HepG2 (cell line): Measurements from ENCODE around the gene SLC7A10. TPM values are rescaled to one million over a fixed set of nuclear protein-coding genes. Genes with fewer than 3 reads are reported as not detected.
"Not testable (repeated sequence)": the region's sequence is repeated elsewhere in the genome, so short reads cannot be mapped to it uniquely, and the experiment has no call there.

Source experiments
- ATAC-seq: fragments of 200-7000 bp; cut with Tn5 transposase; 3 replicates; pipeline ENCODE4 v1.9.1; 2020; ENCODE audit warnings: mild to moderate bottlenecking, moderate library complexity
- BruUV-seq: library from RNA; stranded (reverse); fragments of 400-500 nt; replicated peaks from 2 replicates; lab custom pipeline; 2021; lab: Mats Ljungman, UMichigan
- CTCF ChIA-PET: fragments of 300-600 bp; formaldehyde crosslinking; extraction: SDS; loops from one replicate; lab custom pipeline; 2021; ENCODE audit warnings: low total read pairs, inconsistent platforms, low intra/inter-chr PET ratio; lab: Yijun Ruan, JAX
- POLR2A ChIA-PET: fragments of 350-600 bp; sonication (Branson Sonifier 250); formaldehyde crosslinking; loops from one replicate; lab custom pipeline; 2020; ENCODE audit warnings: antibody characterized with exemption, inconsistent platforms; lab: Yijun Ruan, JAX
- DNase-seq: peaks from one replicate; pipeline ENCODE4 v3.0.0-alpha.2; 2015; ENCODE audit warnings: low spot score
- FAIRE-seq: peaks from 3 replicates; lab custom pipeline; 2011; peaks lifted over from hg19 to GRCh38; lab: Jason Lieb, UNC
- H2AFZ ChIP-seq: one replicate; pipeline ENCODE4 v1.6.1; 2011; ENCODE audit warnings: low read length, inconsistent platforms
- H3K27ac ChIP-seq: fragments of 300-600 bp; 3 replicates; pipeline ENCODE4 v1.8.0; 2011; ENCODE audit warnings: mixed run types, mild to moderate bottlenecking, mixed read lengths, low read length, inconsistent platforms; ENCODE audit not compliant: insufficient read depth; ENCODE audit errors: extremely low read length
- H3K27me3 ChIP-seq, 2 experiments: fragments of 200-600 bp in 1 of 2; 2 replicates in 1 of 2; 3 replicates in 1 of 2; pipeline versions ENCODE4 v1.6.0 to v1.8.0; 2011; ENCODE audit warnings: low read length in 2 of 2, mild to moderate bottlenecking in 2 of 2, moderate library complexity in 2 of 2, inconsistent platforms in 1 of 2; ENCODE audit not compliant: insufficient read depth in 2 of 2, control insufficient read depth in 1 of 2
- H3K36me3 ChIP-seq, 2 experiments: fragments of 200-600 bp in 1 of 2; replicated peaks in 1 of 2; 2 replicates in 1 of 2; 3 replicates in 1 of 2; pipeline versions ENCODE4 v1.5.1 to v1.8.0; 2011; ENCODE audit warnings: low read length in 2 of 2, inconsistent platforms in 1 of 2; ENCODE audit not compliant: insufficient read depth in 2 of 2, control insufficient read depth in 1 of 2
- H3K4me1 ChIP-seq: 2 replicates; pipeline ENCODE4 v1.5.1; 2012; ENCODE audit warnings: low read length, inconsistent platforms; ENCODE audit not compliant: insufficient read depth
- H3K4me2 ChIP-seq: 2 replicates; pipeline ENCODE4 v1.6.0; 2011; ENCODE audit warnings: low read depth, low read length, inconsistent platforms
- H3K4me3 ChIP-seq, 3 experiments: fragments of 200-600 bp in 1 of 3; sonication (generic), shearing (Covaris generic) in 1 of 3; replicated peaks in 1 of 3; 2 replicates each; pipeline ENCODE4 v1.5.1; 2011 to 2016; ENCODE audit warnings: low read length in 3 of 3, inconsistent platforms in 2 of 3, low read depth in 2 of 3, mild to moderate bottlenecking in 2 of 3, control low read depth in 1 of 3, mixed read lengths in 1 of 3; ENCODE audit not compliant: insufficient read depth in 1 of 3
- H3K79me2 ChIP-seq: one replicate; pipeline ENCODE4 v1.6.1; 2011; ENCODE audit warnings: low read length, inconsistent platforms; ENCODE audit not compliant: insufficient read depth
- H3K9ac ChIP-seq: 2 replicates; pipeline ENCODE4 v1.6.0; 2011; ENCODE audit warnings: mild to moderate bottlenecking, low read depth, low read length, inconsistent platforms; ENCODE audit not compliant: insufficient read depth
- H3K9me3 ChIP-seq: 2 replicates; pipeline ENCODE4 v1.5.1; 2012; ENCODE audit warnings: mild to moderate bottlenecking, low read length
- H4K20me1 ChIP-seq: 2 replicates; pipeline ENCODE4 v1.6.0; 2011; ENCODE audit warnings: inconsistent platforms, mild to moderate bottlenecking, low read length, moderate library complexity; ENCODE audit not compliant: insufficient read depth
- CEBPB ChIP-seq: IDR thresholded peaks from 2 replicates; pipeline ENCODE4 v1.6.1; 2011; ENCODE audit warnings: low read depth, low read length, improper control_type of control experiment, borderline replicate concordance
- PLRG1 ChIP-seq: fragments of 450-650 bp; conservative IDR thresholded peaks from 2 replicates; pipeline ENCODE4 v1.6.1; 2016
- SALL2 ChIP-seq: sonication (generic); formaldehyde crosslinking; IDR thresholded peaks from 2 replicates; pipeline ENCODE4 v1.8.1; 2023; ENCODE audit warnings: mild to moderate bottlenecking, missing genetic modification reagents, inconsistent platforms
- ZNF850 ChIP-seq: sonication (generic); formaldehyde crosslinking; conservative IDR thresholded peaks from 2 replicates; pipeline ENCODE4 v1.9.0; 2021; ENCODE audit warnings: mild to moderate bottlenecking, missing genetic modification reagents
- ZSCAN21 ChIP-seq: sonication (generic); formaldehyde crosslinking; IDR thresholded peaks from 2 replicates; pipeline ENCODE4 v1.8.0; 2022; ENCODE audit warnings: mild to moderate bottlenecking, missing genetic modification reagents, moderate library complexity, borderline replicate concordance
- ZSCAN25 ChIP-seq: sonication (generic); formaldehyde crosslinking; IDR thresholded peaks from 2 replicates; pipeline ENCODE4 v1.8.0; 2022; ENCODE audit warnings: mild to moderate bottlenecking, missing genetic modification reagents
- WGBS: methylation state at CpG from one replicate; pipeline ENCODE4 v1.1.6; 2017; ENCODE audit warnings: low lambda C conversion rate; 5-methylcytosine and 5-hydroxymethylcytosine counted together
- in situ Hi-C: cut with HindIII; loops from 2 replicates; pipeline ENCODE4 v1.10.0; 2017; ENCODE audit warnings: low pct_unique_long_range_greater_than_20kb; ENCODE audit not compliant: extremely low pct_ligation_motif_present
- intact Hi-C: fragments of 100-400 bp; cut with micrococcal nuclease; formaldehyde crosslinking; loops from one replicate; pipeline ENCODE4 v1.10.0; 2022; ENCODE audit not compliant: unreplicated experiment
- polyA plus RNA-seq, 8 experiments: library from polyadenylated mRNA; depleted of rRNA in 3 of 8; stranded (reverse) in 7 of 8; unstranded in 1 of 8; fragments of >200 nt; fragmentation: Illumina TruSeq in 4 of 8; extraction: Trizol in 4 of 8; gene quantifications; 2 replicates each; pipeline versions ENCODE4 v1.2.1 to v1.2.3, GENCODE V29; 2011 to 2016; ENCODE audit warnings: low read depth in 4 of 8, missing spikeins in 1 of 8, mixed read lengths in 1 of 8; ENCODE audit not compliant: insufficient read depth in 1 of 8
- total RNA-seq, 5 experiments: library from RNA; depleted of rRNA; stranded (reverse); fragments of >200 nt; fragmentation: Illumina TruSeq; extraction: Trizol; gene quantifications; 2 replicates each; pipeline ENCODE4 v1.2.3, GENCODE V29; 2016; ENCODE audit warnings: low read depth in 1 of 5
- TF ChIP-seq, protein P1 (sequence below): sonication (generic); formaldehyde crosslinking; IDR thresholded peaks from 2 replicates; pipeline ENCODE4 v1.4.0; 2020; ENCODE audit warnings: missing genetic modification reagents

The SLC7A10 gene
- total and polyA plus RNA-seq, 2 of the 13 experiments (the other 11 are each of a cell fraction or from before 2014, with no cell fraction given), result 1.1 to 2.2 TPM

DNA sequence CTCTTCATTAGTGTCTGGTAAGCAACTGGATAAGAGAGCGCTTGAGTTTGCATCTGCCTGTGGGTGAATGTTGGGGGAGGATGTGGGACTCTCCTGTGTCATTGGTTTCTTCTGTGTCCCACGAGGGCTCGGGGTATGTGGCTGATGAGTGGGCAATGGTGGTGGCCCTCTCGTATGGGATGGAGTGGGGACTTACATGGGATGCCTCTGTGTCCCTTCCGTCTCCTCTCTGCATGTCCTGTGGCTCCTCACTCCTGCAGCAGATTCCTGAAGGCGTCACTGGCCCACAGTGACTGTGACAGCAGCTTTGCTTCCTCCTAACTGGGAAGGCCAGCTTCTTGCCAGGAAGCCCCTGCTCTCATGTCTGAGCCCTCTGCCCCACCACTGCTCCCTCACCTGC lies 34.1 kb downstream of the SLC7A10 start:
- 0 out of 5 replicates have a peak, but pooled peaks cover 0 to 2% of the 10 kb centered on the region in 2 experiments for H3K36me3 ChIP-seq
- intact Hi-C loops, result no loop called here
- H3K4me3 ChIP-seq, result no peak overlapping the region
- in situ Hi-C loops, result no loop called here
- H2AFZ ChIP-seq, result no peak overlapping the region
- no peaks in the 10 kb centered on the region for H4K20me1 ChIP-seq
- no peak for DNase-seq
- TF ChIP-seq CEBPB (no peak), ZSCAN21 (CRISPR knock-in tag) (no peak), PLRG1 (no peak), ZSCAN25 (CRISPR knock-in tag) (no peak), ZNF850 (no peak), SALL2 (CRISPR knock-in tag) (no peak)
- TF ChIP-seq, protein P1, sequence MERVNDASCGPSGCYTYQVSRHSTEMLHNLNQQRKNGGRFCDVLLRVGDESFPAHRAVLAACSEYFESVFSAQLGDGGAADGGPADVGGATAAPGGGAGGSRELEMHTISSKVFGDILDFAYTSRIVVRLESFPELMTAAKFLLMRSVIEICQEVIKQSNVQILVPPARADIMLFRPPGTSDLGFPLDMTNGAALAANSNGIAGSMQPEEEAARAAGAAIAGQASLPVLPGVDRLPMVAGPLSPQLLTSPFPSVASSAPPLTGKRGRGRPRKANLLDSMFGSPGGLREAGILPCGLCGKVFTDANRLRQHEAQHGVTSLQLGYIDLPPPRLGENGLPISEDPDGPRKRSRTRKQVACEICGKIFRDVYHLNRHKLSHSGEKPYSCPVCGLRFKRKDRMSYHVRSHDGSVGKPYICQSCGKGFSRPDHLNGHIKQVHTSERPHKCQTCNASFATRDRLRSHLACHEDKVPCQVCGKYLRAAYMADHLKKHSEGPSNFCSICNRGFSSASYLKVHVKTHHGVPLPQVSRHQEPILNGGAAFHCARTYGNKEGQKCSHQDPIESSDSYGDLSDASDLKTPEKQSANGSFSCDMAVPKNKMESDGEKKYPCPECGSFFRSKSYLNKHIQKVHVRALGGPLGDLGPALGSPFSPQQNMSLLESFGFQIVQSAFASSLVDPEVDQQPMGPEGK, result no peak
- no peak for FAIRE-seq
- H3K4me2 ChIP-seq, result no peak overlapping the region
- H3K9me3 ChIP-seq, result no peaks in the 10 kb centered on the region
- peaks cover 10% of the 10 kb centered on the region for H3K79me2 ChIP-seq
- no peak overlapping the region for H3K27ac ChIP-seq
- ChIA-PET CTCF (no interaction called here), POLR2A (no interaction called here)
- peaks cover 18% of the 10 kb centered on the region for H3K4me1 ChIP-seq
- 30% methylated on average over 5 of the region's 6 CpGs for WGBS
- H3K27me3 ChIP-seq, result peaks cover 1 to 6% of the 10 kb centered on the region in 2 experiments; a peak in 2 of 5 replicates
- no TSS peak for BruUV-seq
- no peak for ATAC-seq
- H3K9ac ChIP-seq, result no peak overlapping the region

DNA sequence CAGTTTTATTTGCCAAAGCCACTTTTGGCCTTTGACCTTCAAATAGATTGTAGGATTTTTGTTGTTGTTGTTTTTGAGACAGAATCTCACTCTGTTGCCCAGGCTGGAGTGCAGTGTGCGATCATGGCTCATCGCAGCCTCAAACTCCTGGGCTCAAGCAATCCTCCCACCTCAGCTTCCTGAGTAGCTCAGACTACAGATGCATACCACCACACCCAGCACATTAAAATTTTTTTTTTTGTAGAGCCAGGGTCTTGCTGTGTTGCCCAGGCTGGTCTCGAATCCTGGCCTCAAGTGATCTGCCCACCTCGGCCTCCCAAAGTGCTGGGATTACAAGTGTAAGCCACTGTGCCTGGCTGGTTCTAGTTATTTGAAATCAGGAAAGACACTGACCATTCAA lies 34.6 kb downstream of the SLC7A10 start:
- in situ Hi-C loops, H3K9ac ChIP-seq, POLR2A ChIA-PET, intact Hi-C loops, BruUV-seq, H3K4me3 ChIP-seq, H2AFZ ChIP-seq, H4K20me1 ChIP-seq, CTCF ChIA-PET, H3K27ac ChIP-seq, DNase-seq, FAIRE-seq, H3K27me3 ChIP-seq, H3K36me3 ChIP-seq, H3K79me2 ChIP-seq, H3K4me2 ChIP-seq, H3K9me3 ChIP-seq, ATAC-seq: not testable (repeated sequence)
- peaks cover 14% of the 10 kb centered on the region for H3K4me1 ChIP-seq
- 49% methylated on average over 4 of the region's 4 CpGs for WGBS
